Calu3 (cell line): ENCODE data around the gene MGP. TPM values are rescaled to one million over a fixed set of nuclear protein-coding genes. Genes with fewer than 3 reads are reported as not detected.

Source experiments
- BruUV-seq: library from RNA; stranded (reverse); fragments of 400-500 nt; replicated peaks from 2 replicates; lab custom pipeline; 2021; lab: Mats Ljungman, UMichigan
- CTCF ChIA-PET: fragments of 300-600 bp; sonication (Branson Sonifier 250); formaldehyde crosslinking; loops from one replicate; lab custom pipeline; 2022; ENCODE audit warnings: antibody characterized with exemption; lab: Charles Lee
- DNase-seq: peaks from one replicate; pipeline ENCODE4 v3.0.0; 2022
- H3K27ac Mint-ChIP-seq: one replicate; pipeline ENCODE4 v1.8.0; 2022; ENCODE audit warnings: mixed read lengths; ENCODE audit not compliant: unreplicated experiment
- H3K27me3 Mint-ChIP-seq: one replicate; pipeline ENCODE4 v1.8.0; 2022; ENCODE audit warnings: mixed read lengths; ENCODE audit not compliant: unreplicated experiment
- H3K36me3 Mint-ChIP-seq: one replicate; pipeline ENCODE4 v1.8.0; 2022; ENCODE audit warnings: mild to moderate bottlenecking, moderate library complexity, mixed read lengths; ENCODE audit not compliant: insufficient read depth, unreplicated experiment
- H3K4me1 Mint-ChIP-seq: one replicate; pipeline ENCODE4 v1.8.0; 2022; ENCODE audit warnings: mild to moderate bottlenecking, low read depth, mixed read lengths; ENCODE audit not compliant: unreplicated experiment
- H3K4me3 Mint-ChIP-seq: one replicate; pipeline ENCODE4 v1.8.0; 2022; ENCODE audit warnings: mild to moderate bottlenecking, low read depth, moderate library complexity, mixed read lengths; ENCODE audit not compliant: unreplicated experiment
- H3K9me3 Mint-ChIP-seq: one replicate; pipeline ENCODE4 v1.8.0; 2022; ENCODE audit warnings: low read depth, mixed read lengths; ENCODE audit not compliant: unreplicated experiment
- intact Hi-C: fragments of 100-400 bp; cut with micrococcal nuclease; formaldehyde crosslinking; loops from one replicate; pipeline ENCODE4 v1.10.0; 2022; ENCODE audit not compliant: unreplicated experiment
- total RNA-seq: library from RNA; stranded (reverse); gene quantifications from 2 replicates; pipeline ENCODE4 v1.2.3, GENCODE V29; 2022
- TF ChIP-seq, protein P1 (sequence below): fragments of 200-600 bp; IDR thresholded peaks from one replicate; pipeline ENCODE4 v1.8.0; 2022; ENCODE audit warnings: antibody characterized with exemption; ENCODE audit not compliant: unreplicated experiment

The MGP gene
- total RNA-seq, 1 experiment from 2014 or later, result not detected

GRCh38 chr12:14853961-14854360 is 31.7 kb downstream of the MGP start:
- peaks cover 6% of the 10 kb centered on the region for H3K4me1 Mint-ChIP-seq
- peaks cover 8% of the 10 kb centered on the region for H3K9me3 Mint-ChIP-seq
- H3K27ac Mint-ChIP-seq, result no peak overlapping the region
- DNase-seq, result no peak
- H3K4me3 Mint-ChIP-seq, result no peak overlapping the region
- H3K36me3 Mint-ChIP-seq, result no peaks in the 10 kb centered on the region
- TF ChIP-seq, protein P1, sequence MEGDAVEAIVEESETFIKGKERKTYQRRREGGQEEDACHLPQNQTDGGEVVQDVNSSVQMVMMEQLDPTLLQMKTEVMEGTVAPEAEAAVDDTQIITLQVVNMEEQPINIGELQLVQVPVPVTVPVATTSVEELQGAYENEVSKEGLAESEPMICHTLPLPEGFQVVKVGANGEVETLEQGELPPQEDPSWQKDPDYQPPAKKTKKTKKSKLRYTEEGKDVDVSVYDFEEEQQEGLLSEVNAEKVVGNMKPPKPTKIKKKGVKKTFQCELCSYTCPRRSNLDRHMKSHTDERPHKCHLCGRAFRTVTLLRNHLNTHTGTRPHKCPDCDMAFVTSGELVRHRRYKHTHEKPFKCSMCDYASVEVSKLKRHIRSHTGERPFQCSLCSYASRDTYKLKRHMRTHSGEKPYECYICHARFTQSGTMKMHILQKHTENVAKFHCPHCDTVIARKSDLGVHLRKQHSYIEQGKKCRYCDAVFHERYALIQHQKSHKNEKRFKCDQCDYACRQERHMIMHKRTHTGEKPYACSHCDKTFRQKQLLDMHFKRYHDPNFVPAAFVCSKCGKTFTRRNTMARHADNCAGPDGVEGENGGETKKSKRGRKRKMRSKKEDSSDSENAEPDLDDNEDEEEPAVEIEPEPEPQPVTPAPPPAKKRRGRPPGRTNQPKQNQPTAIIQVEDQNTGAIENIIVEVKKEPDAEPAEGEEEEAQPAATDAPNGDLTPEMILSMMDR, result no peak
- no TSS peak for BruUV-seq
- intact Hi-C loops, result no loop called here
- H3K27me3 Mint-ChIP-seq, result no peaks in the 10 kb centered on the region
- CTCF ChIA-PET, result no interaction called here

GRCh38 chr12:14852880-14853279 is 32.8 kb downstream of the MGP start:
- Mint-ChIP-seq H3K9me3 (peaks cover 8% of the 10 kb centered on the region), H3K4me1 (peaks cover 6% of the 10 kb centered on the region), H3K4me3 (no peak overlapping the region), H3K27me3 (no peaks in the 10 kb centered on the region), H3K36me3 (no peaks in the 10 kb centered on the region), H3K27ac (no peak overlapping the region)
- TF ChIP-seq, protein P1, result no peak
- intact Hi-C loops, result no loop called here
- no peak for DNase-seq
- BruUV-seq, result no TSS peak
- CTCF ChIA-PET, result interaction anchor here (0.5 kb wide), 1 partner anchor 669 kb away, joined by 3 read pairs; no protein-coding TSS in a partner anchor

GRCh38 chr12:14850929-14851663 is 34.6 kb downstream of the MGP start:
- no peak overlapping the region for H3K27ac Mint-ChIP-seq
- CTCF ChIA-PET, result interaction anchor here (0.6 kb wide), 1 partner anchor 75 kb away, joined by 3 read pairs; no protein-coding TSS in a partner anchor

DNA sequence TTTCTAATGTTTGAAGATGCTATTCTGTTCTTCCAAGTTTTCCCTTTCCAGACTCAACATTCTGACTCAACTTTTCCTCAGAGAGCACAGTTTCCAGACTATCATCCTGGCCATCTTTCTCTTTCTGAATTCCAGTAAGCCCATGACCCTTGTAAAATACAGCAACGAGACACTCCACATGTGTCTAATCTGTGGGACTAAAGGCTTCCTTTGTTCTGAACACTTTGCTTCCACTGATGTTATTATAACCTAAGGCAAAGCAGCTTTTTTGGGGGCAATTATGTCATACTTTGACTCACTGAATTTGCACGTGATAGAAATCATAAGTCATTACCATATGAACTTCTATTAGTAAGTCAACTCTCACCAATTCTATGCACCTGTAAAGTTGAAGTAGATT is 36.0 kb downstream of the MGP start:
- no TSS peak for BruUV-seq
- no peaks in the 10 kb centered on the region for H3K36me3 Mint-ChIP-seq
- no peaks in the 10 kb centered on the region for H3K9me3 Mint-ChIP-seq

More at GRCh38 chr12:14850929-14851663, 34.6 kb downstream of the MGP start:
- no peak overlapping the region for H3K4me3 Mint-ChIP-seq
- intact Hi-C loops, result no loop called here
- peaks cover under 1% of the 10 kb centered on the region for H3K9me3 Mint-ChIP-seq
- H3K36me3 Mint-ChIP-seq, result no peaks in the 10 kb centered on the region
- TF ChIP-seq, protein P1, result no peak
- H3K4me1 Mint-ChIP-seq, result peaks cover 6% of the 10 kb centered on the region
- DNase-seq, result no peak
- no peaks in the 10 kb centered on the region for H3K27me3 Mint-ChIP-seq
- BruUV-seq, result no TSS peak

More for the DNA sequence above, 36.0 kb downstream of the MGP start:
- DNase-seq, result no peak
- intact Hi-C loops, result loop anchor here (5.0 to 10.0 kb wide), 3 partner anchors 38 to 305 kb away; partner anchors contain the start of gene MGP
- H3K27ac Mint-ChIP-seq, result no peak overlapping the region
- no peaks in the 10 kb centered on the region for H3K27me3 Mint-ChIP-seq
- TF ChIP-seq, protein P1, result no peak
- peaks cover 6% of the 10 kb centered on the region for H3K4me1 Mint-ChIP-seq
- H3K4me3 Mint-ChIP-seq, result no peak overlapping the region
- CTCF ChIA-PET, result no interaction called here
